ENCODE results near the gene PPP1CC. TPM values are rescaled to one million over a fixed set of nuclear protein-coding genes. Genes with fewer than 3 reads are reported as not detected.
A peak's percentile ranks its signal among the peaks of the same experiment; 100 is the strongest.

Gene PPP1CC
- total RNA-seq, 6 experiments from 2014 or later: 95.2 to 140 (median 134) TPM

DNA sequence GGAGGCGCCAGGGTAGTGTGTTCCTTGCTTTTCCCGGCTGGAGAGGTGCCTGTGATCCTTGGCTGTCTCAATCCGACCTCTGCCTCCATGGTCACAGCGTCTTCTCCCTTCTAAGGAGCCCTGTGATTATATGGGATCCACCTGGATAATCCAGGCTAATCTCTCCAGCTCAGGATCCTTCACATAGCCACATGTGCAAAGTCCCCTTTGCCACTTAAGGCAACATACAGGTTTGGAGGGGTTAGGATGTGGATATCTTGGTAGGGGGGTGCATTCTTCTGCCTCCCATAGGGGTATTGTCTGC is 52.6 kb downstream of the PPP1CC start:
- DNase-seq: no peak
- TF ChIP-seq, protein P1, sequence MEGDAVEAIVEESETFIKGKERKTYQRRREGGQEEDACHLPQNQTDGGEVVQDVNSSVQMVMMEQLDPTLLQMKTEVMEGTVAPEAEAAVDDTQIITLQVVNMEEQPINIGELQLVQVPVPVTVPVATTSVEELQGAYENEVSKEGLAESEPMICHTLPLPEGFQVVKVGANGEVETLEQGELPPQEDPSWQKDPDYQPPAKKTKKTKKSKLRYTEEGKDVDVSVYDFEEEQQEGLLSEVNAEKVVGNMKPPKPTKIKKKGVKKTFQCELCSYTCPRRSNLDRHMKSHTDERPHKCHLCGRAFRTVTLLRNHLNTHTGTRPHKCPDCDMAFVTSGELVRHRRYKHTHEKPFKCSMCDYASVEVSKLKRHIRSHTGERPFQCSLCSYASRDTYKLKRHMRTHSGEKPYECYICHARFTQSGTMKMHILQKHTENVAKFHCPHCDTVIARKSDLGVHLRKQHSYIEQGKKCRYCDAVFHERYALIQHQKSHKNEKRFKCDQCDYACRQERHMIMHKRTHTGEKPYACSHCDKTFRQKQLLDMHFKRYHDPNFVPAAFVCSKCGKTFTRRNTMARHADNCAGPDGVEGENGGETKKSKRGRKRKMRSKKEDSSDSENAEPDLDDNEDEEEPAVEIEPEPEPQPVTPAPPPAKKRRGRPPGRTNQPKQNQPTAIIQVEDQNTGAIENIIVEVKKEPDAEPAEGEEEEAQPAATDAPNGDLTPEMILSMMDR (IDR thresholded peaks at IDR 0.05): no peak
- Mint-ChIP-seq H3K27me3 (ENCODE audit: insufficient read depth) (peaks cover 41% of the 10 kb centered on the region), H3K9me3 (no peaks in the 10 kb centered on the region; the same call in 1 of the 2 replicates), H3K36me3 (ENCODE audit: low read depth) (no peaks in the 10 kb centered on the region), H3K4me3 (no peak overlapping the region), H3K27ac (no peak overlapping the region), H3K4me1 (ENCODE audit: low read depth) (0 out of 2 replicates have a peak, but pooled peaks cover 4% of the 10 kb centered on the region)

DNA sequence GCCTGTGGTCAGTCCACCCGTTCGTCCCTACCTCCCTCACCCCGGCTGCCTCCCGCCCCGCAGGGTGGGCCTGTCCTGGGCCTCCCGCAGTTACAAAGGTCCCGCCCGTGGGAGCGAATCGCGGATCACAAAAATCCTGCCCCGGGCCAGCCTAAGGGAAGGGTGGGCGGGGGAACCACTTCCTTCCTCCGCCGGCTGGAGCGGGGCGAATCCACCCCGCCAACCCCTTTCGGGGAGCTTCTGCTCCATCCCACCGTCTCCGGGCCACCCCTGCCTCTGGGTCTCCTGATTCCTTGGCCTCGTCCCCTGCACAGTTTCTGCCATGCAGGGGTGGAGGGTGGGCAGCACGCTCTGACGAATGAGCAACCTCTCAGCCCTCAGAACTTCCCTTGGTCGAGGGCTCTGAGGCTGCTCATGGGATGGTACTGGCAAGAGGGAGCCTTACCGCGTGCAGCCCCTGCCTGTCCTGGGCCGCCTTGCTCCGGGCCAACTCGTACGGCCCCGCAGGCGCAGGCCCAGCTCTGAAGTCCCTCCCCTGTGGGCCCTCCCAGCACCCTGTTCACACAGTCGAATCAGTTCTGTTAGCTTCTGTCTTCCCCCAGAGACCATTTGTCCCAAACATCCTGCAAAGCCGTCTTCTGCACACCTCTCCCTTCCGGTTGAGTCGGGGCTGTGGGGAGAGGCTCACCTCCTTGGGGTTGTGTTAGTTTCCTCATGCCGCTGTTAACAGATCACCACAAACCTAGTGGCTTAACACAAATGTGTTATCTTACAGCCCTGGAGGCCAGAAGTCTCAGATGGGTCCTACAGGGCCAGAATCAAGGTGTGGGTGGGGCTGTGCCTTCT is 53.2 kb downstream of the PPP1CC start:
- Mint-ChIP-seq H3K4me3 (peak overlapping the region; percentile 74), H3K36me3 (ENCODE audit: low read depth) (no peaks in the 10 kb centered on the region), H3K27ac (no peak overlapping the region), H3K27me3 (ENCODE audit: insufficient read depth) (peaks cover 42% of the 10 kb centered on the region), H3K4me1 (ENCODE audit: low read depth) (0 out of 2 replicates have a peak, but pooled peaks cover 4% of the 10 kb centered on the region), H3K9me3 (peaks cover 4% of the 10 kb centered on the region; the same call in 1 of the 2 replicates)
- TF ChIP-seq, protein P1 (IDR thresholded peaks at IDR 0.05): no peak
- no peak for DNase-seq

DNA sequence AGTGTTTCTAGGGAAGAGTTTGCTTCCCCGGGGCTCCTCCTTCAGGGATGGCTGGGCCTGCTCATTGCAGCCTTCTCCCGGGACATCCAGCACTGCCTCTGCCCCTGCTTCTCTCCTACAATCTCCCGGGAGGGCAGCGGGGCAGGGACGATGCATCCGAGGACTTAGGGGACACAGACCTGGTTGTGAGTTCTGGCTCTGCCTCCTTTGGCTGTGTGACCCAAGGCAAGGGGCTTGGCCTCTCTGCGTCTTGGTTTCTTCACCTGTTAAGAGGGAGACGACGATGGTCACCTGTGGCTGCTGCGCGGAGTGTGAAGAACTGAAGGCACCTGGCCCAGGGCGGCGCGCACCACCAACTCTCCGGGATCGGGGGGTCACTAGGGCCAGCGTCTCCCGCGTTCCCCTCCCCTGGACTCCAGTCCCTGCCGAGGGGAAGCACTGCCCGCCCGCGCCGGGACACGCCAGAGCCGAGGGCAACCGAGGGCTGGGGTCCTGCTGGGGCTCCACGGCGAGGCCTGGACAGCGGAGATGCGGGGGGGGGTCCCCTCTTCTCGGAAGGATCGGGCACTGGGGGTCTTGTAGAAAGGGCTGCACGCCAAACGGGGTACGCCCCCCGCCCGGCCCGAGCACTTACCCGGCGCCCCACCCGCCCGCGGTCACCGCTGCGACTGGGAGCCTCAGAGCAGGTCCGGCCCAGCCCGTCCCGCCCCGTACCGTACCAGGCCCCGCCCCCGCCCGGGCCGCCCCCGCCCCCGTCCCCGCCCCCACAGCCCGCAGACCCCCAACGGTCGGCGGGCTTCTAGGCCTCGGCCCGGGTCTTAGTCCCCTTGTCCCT is 54.0 kb downstream of the PPP1CC start, which contains the start of gene HVCN1:
HVCN1 (minus strand) TSS at position 670 of the 835 bp plus-strand sequence. CDS start 5,870 bp downstream, outside the sequence.
- TF ChIP-seq, protein P1 (IDR thresholded peaks at IDR 0.05): no peak
- H3K27me3 Mint-ChIP-seq (ENCODE audit: insufficient read depth): peaks cover 42% of the 10 kb centered on the region
- peak within 1 kb of the TSS; percentile 74 for H3K4me3 Mint-ChIP-seq
- no peaks in the 10 kb centered on the region for H3K36me3 Mint-ChIP-seq (ENCODE audit: low read depth)
- H3K4me1 Mint-ChIP-seq (ENCODE audit: low read depth): 0 out of 2 replicates have a peak, but pooled peaks cover 4% of the 10 kb centered on the region
- no peak within 1 kb of the TSS for H3K27ac Mint-ChIP-seq
- peaks cover 4% of the 10 kb centered on the region; the same call in 1 of the 2 replicates for H3K9me3 Mint-ChIP-seq
- no peak for DNase-seq

DNA sequence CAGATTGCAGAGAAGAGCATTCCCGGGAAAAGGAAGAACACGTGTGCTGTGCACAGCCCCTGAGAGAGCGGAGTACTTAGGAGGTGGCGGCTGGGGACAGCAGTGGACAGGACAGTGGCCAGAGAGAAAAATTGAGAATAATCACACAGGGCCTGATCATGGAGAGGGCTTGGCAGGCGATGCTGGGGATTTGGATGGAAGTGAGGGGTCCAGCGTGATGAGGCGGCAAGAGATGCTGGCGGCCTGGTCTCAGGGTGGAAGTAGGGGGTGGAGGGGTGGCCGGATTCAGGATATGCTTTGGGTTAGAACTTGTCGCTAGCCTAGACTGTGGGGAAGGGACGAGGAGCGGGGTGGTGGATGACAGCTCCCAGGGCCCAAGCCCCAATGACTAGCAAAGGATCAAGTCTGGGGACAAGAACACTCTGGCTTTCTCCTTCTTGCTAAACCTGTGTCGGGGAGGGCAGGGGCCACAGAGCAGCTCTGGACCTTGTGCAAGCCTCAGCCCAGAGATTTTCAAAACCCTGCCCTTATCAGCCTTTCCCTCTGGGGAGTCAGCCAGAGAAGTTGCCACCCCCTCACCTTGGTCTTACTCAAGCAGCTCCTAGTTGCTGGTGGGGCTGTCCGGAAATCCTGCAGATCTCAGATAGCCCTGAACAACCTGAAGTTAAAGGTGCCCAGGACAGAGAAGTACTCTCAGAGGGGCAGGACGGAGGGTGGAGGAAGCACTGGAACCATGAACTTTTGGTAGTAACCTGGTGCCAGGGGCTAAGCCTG is 55.1 kb downstream of the PPP1CC start:
- Mint-ChIP-seq H3K27ac (no peak overlapping the region), H3K27me3 (ENCODE audit: insufficient read depth) (peaks cover 48% of the 10 kb centered on the region), H3K36me3 (ENCODE audit: low read depth) (no peaks in the 10 kb centered on the region), H3K9me3 (peaks cover 4% of the 10 kb centered on the region; the same call in 1 of the 2 replicates), H3K4me1 (ENCODE audit: low read depth) (0 out of 2 replicates have a peak, but pooled peaks cover 4% of the 10 kb centered on the region), H3K4me3 (no peak overlapping the region)
- TF ChIP-seq, protein P1 (IDR thresholded peaks at IDR 0.05): no peak
- DNase-seq: no peak
